Mesenchymal stem cell (in vitro differentiated cells and primary cell): ENCODE data around the gene MMAA. TPM values are rescaled to one million over a fixed set of nuclear protein-coding genes. Genes with fewer than 3 reads are reported as not detected.
A peak's percentile ranks its signal among the peaks of the same experiment; 100 is the strongest.
"Not testable (repeated sequence)": the region's sequence is repeated elsewhere in the genome, so short reads cannot be mapped to it uniquely, and the experiment has no call there.

Experiments used
- DNase-seq: peaks from one replicate; pipeline ENCODE4 v3.0.0-alpha.2; 2013
- H2AFZ ChIP-seq: one replicate; pipeline ENCODE4 v1.6.1; 2013; ENCODE audit warnings: low read depth, mild to moderate bottlenecking, control low read depth, inconsistent platforms, low read length, moderate library complexity
- H2AK5ac ChIP-seq: 2 replicates; pipeline ENCODE4 v1.6.1; 2013; ENCODE audit warnings: low read length, moderate library complexity, mild to moderate bottlenecking, inconsistent platforms; ENCODE audit not compliant: severe bottlenecking
- H2BK120ac ChIP-seq: one replicate; pipeline ENCODE4 v1.6.1; 2013; ENCODE audit warnings: low read depth, mild to moderate bottlenecking, inconsistent platforms, low read length, moderate library complexity
- H2BK12ac ChIP-seq, 2 experiments: one replicate each; pipeline ENCODE4 v1.6.1; 2013; ENCODE audit warnings: inconsistent platforms in 2 of 2, low read length in 2 of 2, mild to moderate bottlenecking in 2 of 2, moderate library complexity in 2 of 2, control low read depth in 1 of 2
- H2BK15ac ChIP-seq: one replicate; pipeline ENCODE4 v1.6.1; 2013; ENCODE audit warnings: mild to moderate bottlenecking, low read depth, inconsistent platforms; ENCODE audit not compliant: poor library complexity, severe bottlenecking
- H2BK5ac ChIP-seq: 2 replicates; pipeline ENCODE4 v1.6.1; 2013; ENCODE audit warnings: low read depth, mild to moderate bottlenecking, low read length, control low read depth, inconsistent platforms; ENCODE audit not compliant: poor library complexity, severe bottlenecking
- H3K14ac ChIP-seq, 2 experiments: one replicate each; pipeline ENCODE4 v1.6.1; 2013; ENCODE audit warnings: inconsistent platforms in 2 of 2, low read length in 2 of 2, control low read depth in 1 of 2, mild to moderate bottlenecking in 1 of 2, moderate library complexity in 1 of 2
- H3K18ac ChIP-seq, 2 experiments: one replicate each; pipeline ENCODE4 v1.6.1; 2013; ENCODE audit warnings: inconsistent platforms in 2 of 2, low read length in 2 of 2, control low read depth in 1 of 2, low read depth in 1 of 2, mild to moderate bottlenecking in 1 of 2
- H3K23ac ChIP-seq, 2 experiments: one replicate each; pipeline ENCODE4 v1.6.1; 2013; ENCODE audit warnings: inconsistent platforms in 2 of 2, low read length in 2 of 2, mild to moderate bottlenecking in 2 of 2, moderate library complexity in 2 of 2, control low read depth in 1 of 2
- H3K27ac ChIP-seq: 2 replicates; pipeline ENCODE4 v1.5.1; 2013; ENCODE audit warnings: mild to moderate bottlenecking, moderate library complexity, low read length, control low read depth, inconsistent platforms; ENCODE audit not compliant: poor library complexity, severe bottlenecking
- H3K27me3 ChIP-seq, 2 experiments: 2 replicates each; pipeline versions ENCODE4 v1.6.1 to v1.7.0; 2013; ENCODE audit warnings: low read length in 2 of 2, mild to moderate bottlenecking in 2 of 2, moderate library complexity in 2 of 2, control low read depth in 1 of 2, inconsistent platforms in 1 of 2; ENCODE audit not compliant: control insufficient read depth in 1 of 2, insufficient read depth in 1 of 2
- H3K36me3 ChIP-seq, 2 experiments: 2 replicates each; pipeline versions ENCODE4 v1.6.1 to v1.7.0; 2013; ENCODE audit warnings: low read length in 2 of 2, control low read depth in 1 of 2, inconsistent platforms in 1 of 2, low read depth in 1 of 2, mild to moderate bottlenecking in 1 of 2; ENCODE audit not compliant: insufficient read depth in 2 of 2, control insufficient read depth in 1 of 2
- H3K4ac ChIP-seq, 2 experiments: one replicate each; pipeline ENCODE4 v1.6.1; 2013; ENCODE audit warnings: inconsistent platforms in 2 of 2, low read length in 2 of 2, mild to moderate bottlenecking in 2 of 2, moderate library complexity in 2 of 2, control low read depth in 1 of 2, low read depth in 1 of 2
- H3K4me1 ChIP-seq: 2 replicates; pipeline ENCODE4 v1.6.1; 2013; ENCODE audit warnings: low read depth, low read length, control low read depth; ENCODE audit not compliant: control insufficient read depth, insufficient read depth
- H3K4me2 ChIP-seq: 2 replicates; pipeline ENCODE4 v1.6.1; 2013; ENCODE audit warnings: low read length, mild to moderate bottlenecking, inconsistent platforms; ENCODE audit not compliant: poor library complexity, severe bottlenecking
- H3K4me3 ChIP-seq, 2 experiments: 2 replicates each; pipeline versions ENCODE4 v1.5.1 to v1.7.0; 2013; ENCODE audit warnings: low read length in 2 of 2, mild to moderate bottlenecking in 2 of 2, control low read depth in 1 of 2, low read depth in 1 of 2; ENCODE audit not compliant: insufficient read depth in 1 of 2
- H3K79me1 ChIP-seq: replicated peaks from 2 replicates; pipeline ENCODE4 v1.6.1; 2013; ENCODE audit warnings: mild to moderate bottlenecking, control low read depth, low read length, inconsistent platforms; ENCODE audit not compliant: poor library complexity, severe bottlenecking
- H3K9ac ChIP-seq: 2 replicates; pipeline ENCODE4 v1.7.0; 2013; ENCODE audit warnings: mild to moderate bottlenecking, low read length, moderate library complexity
- H3K9me3 ChIP-seq: 2 replicates; pipeline ENCODE4 v1.7.0; 2013; ENCODE audit warnings: mild to moderate bottlenecking, low read length; ENCODE audit not compliant: control insufficient read depth
- H4K8ac ChIP-seq: one replicate; pipeline ENCODE4 v1.6.1; 2013; ENCODE audit warnings: inconsistent platforms, mild to moderate bottlenecking, low read length, moderate library complexity
- H4K91ac ChIP-seq: one replicate; pipeline ENCODE4 v1.6.1; 2013; ENCODE audit warnings: mild to moderate bottlenecking, low read length, inconsistent platforms
- WGBS: methylation state at CpG from one replicate; pipeline ENCODE4 v1.1.7; 2013; ENCODE audit warnings: mixed read lengths; 5-methylcytosine and 5-hydroxymethylcytosine counted together
- polyA plus RNA-seq, 2 experiments: library from polyadenylated mRNA; stranded (reverse); fragments of 200-250 nt; gene quantifications; one replicate each; pipeline ENCODE4 v1.2.3, GENCODE V29; 2013

MMAA gene
- 6.3 TPM for polyA plus RNA-seq (2013, experiment 1 of 2)
- polyA plus RNA-seq (2013, experiment 2 of 2), result 5.6 TPM

GRCh38 chr4:145618932-145619638 is at the start of gene MMAA:
Gene MMAA, plus strand, starts transcription at chr4:145619385. Its CDS starts 19,755 bp downstream, at chr4:145639140.
- H3K36me3 ChIP-seq, result no peaks in the 10 kb centered on the region
- H2BK12ac ChIP-seq, result peak within 1 kb of the TSS in 1 of 2 experiments; percentile 72
- peak within 1 kb of the TSS; percentile 100 for H3K9ac ChIP-seq
- H2AFZ ChIP-seq, result peak within 1 kb of the TSS; percentile 90
- H3K27me3 ChIP-seq, result no peaks in the 10 kb centered on the region
- no peaks in the 10 kb centered on the region for H3K9me3 ChIP-seq
- peak within 1 kb of the TSS; percentile 98 for H3K27ac ChIP-seq
- peak within 1 kb of the TSS; percentile 95 for H4K91ac ChIP-seq
- H3K14ac ChIP-seq, result peak within 1 kb of the TSS; percentile 25 to 68
- H3K4ac ChIP-seq, result peak within 1 kb of the TSS; percentile 75 to 99
- peak within 1 kb of the TSS; percentile 98 for H4K8ac ChIP-seq
- WGBS, result under 1% methylated on average over 50 of the region's 66 CpGs
- H3K4me2 ChIP-seq, result peak within 1 kb of the TSS; percentile 94
- H3K4me3 ChIP-seq, result peak within 1 kb of the TSS; percentile 87 to 98
- peak within 1 kb of the TSS; percentile 88 to 99 for H3K18ac ChIP-seq
- peak within 1 kb of the TSS; percentile 80 for H2BK15ac ChIP-seq
- DNase-seq, result peak; percentile 92
- peak within 1 kb of the TSS; percentile 98 for H2BK5ac ChIP-seq
- H2AK5ac ChIP-seq, result peak within 1 kb of the TSS; percentile 87
- H3K23ac ChIP-seq, result peak within 1 kb of the TSS in 1 of 2 experiments; percentile 10
- peaks cover 3% of the 10 kb centered on the region for H3K4me1 ChIP-seq
- peaks cover 3% of the 10 kb centered on the region for H3K79me1 ChIP-seq
- peak within 1 kb of the TSS; percentile 73 for H2BK120ac ChIP-seq

- H3K27me3 ChIP-seq, H3K4me3 ChIP-seq, H4K8ac ChIP-seq, H3K79me1 ChIP-seq, H3K4me2 ChIP-seq, H3K23ac ChIP-seq, H3K9ac ChIP-seq, H3K14ac ChIP-seq, H2BK15ac ChIP-seq, H2BK12ac ChIP-seq, H3K18ac ChIP-seq, H2BK120ac ChIP-seq, H4K91ac ChIP-seq, H3K27ac ChIP-seq, H2AFZ ChIP-seq, H2AK5ac ChIP-seq, H2BK5ac ChIP-seq, H3K9me3 ChIP-seq, DNase-seq, H3K36me3 ChIP-seq, H3K4me1 ChIP-seq, H3K4ac ChIP-seq: not testable (repeated sequence)
- WGBS, result 80% methylated on average over 7 of the region's 7 CpGs
Measured at GRCh38 chr4:145574546-145574945, 44.6 kb upstream of the MMAA start.

GRCh38 chr4:145580906-145581305 is 38.3 kb upstream of the MMAA start:
- H3K27me3 ChIP-seq, result peaks cover 0 to 4% of the 10 kb centered on the region in 2 experiments
- WGBS, result 85% methylated on average over 1 of the region's 3 CpGs

GRCh38 chr4:145583191-145584055 is 35.8 kb upstream of the MMAA start:
- Histone ChIP-seq H2BK5ac (no peak overlapping the region), H3K4me3 (no peak overlapping the region), H3K9ac (no peak overlapping the region), H3K23ac (no peak overlapping the region), H3K4ac (no peak overlapping the region), H3K27me3 (peaks cover 0 to 16% of the 10 kb centered on the region in 2 experiments), H3K36me3 (no peaks in the 10 kb centered on the region), H4K8ac (no peak overlapping the region), H2BK12ac (no peak overlapping the region), H2AFZ (no peak overlapping the region), H2BK120ac (no peak overlapping the region), H3K27ac (no peak overlapping the region), H3K18ac (no peak overlapping the region), H2BK15ac (no peak overlapping the region), H3K4me1 (no peaks in the 10 kb centered on the region), H3K9me3 (no peaks in the 10 kb centered on the region), H3K14ac (no peak overlapping the region), H2AK5ac (no peak overlapping the region), H4K91ac (no peak overlapping the region), H3K79me1 (no peaks in the 10 kb centered on the region), H3K4me2 (no peak overlapping the region)
- WGBS, result 91% methylated on average over 4 of the region's 6 CpGs
- no peak for DNase-seq

More at GRCh38 chr4:145580906-145581305, 38.3 kb upstream of the MMAA start:
- Histone ChIP-seq H3K9me3 (no peaks in the 10 kb centered on the region), H4K91ac (no peak overlapping the region), H2BK12ac (no peak overlapping the region), H4K8ac (no peak overlapping the region), H3K79me1 (no peaks in the 10 kb centered on the region), H3K4ac (no peak overlapping the region), H2BK5ac (no peak overlapping the region), H3K14ac (no peak overlapping the region), H2BK15ac (no peak overlapping the region), H3K23ac (no peak overlapping the region), H3K9ac (no peak overlapping the region), H3K4me3 (no peak overlapping the region), H2AFZ (no peak overlapping the region), H3K4me1 (no peaks in the 10 kb centered on the region), H3K4me2 (no peak overlapping the region), H3K18ac (no peak overlapping the region), H2AK5ac (no peak overlapping the region), H3K27ac (no peak overlapping the region), H3K36me3 (no peaks in the 10 kb centered on the region), H2BK120ac (no peak overlapping the region)
- no peak for DNase-seq
